ENCODE results near the gene IFNB1. TPM values are rescaled to one million over a fixed set of nuclear protein-coding genes. Genes with fewer than 3 reads are reported as not detected.

Gene IFNB1
- total RNA-seq, 2 donors from 2014 or later = not detected

GRCh38 chr9:21096901-21097255 is 19.1 kb upstream of the IFNB1 start:
- Mint-ChIP-seq H3K27ac (no peak overlapping the region), H3K4me1 (no peaks in the 10 kb centered on the region), H3K36me3 (ENCODE audit: low read depth) (no peaks in the 10 kb centered on the region), H3K27me3 (ENCODE audit: insufficient read depth) (no peaks in the 10 kb centered on the region), H3K9me3 (no peaks in the 10 kb centered on the region), H3K4me3 (no peak overlapping the region)
- WGBS, 2 experiments (ENCODE audit: insufficient coverage in 1 of 2, insufficient read length in 1 of 2) = 94% methylated on average over 2 of the region's 2 CpGs; no CpG with 5 or more reads in 1 of the 2 experiments
- H3K27ac ChIP-seq (ENCODE audit: low read depth, low read length) = no peak overlapping the region
- H3K4me3 ChIP-seq (ENCODE audit: low read length) = no peak overlapping the region
- no peaks in the 10 kb centered on the region for H3K27me3 ChIP-seq (ENCODE audit: control insufficient read depth, insufficient read depth, low read length, poor library complexity, severe bottlenecking)
- no peak overlapping the region for H3K9ac ChIP-seq (ENCODE audit: extremely low read depth, low read length, poor library complexity, severe bottlenecking)
- no peak for TF ChIP-seq CTCF (conservative IDR thresholded peaks at IDR 0.05)
- no peaks in the 10 kb centered on the region for H3K9me3 ChIP-seq (ENCODE audit: control insufficient read depth, low read length)
- DNase-seq = no peak
- H3K4me1 ChIP-seq (ENCODE audit: control insufficient read depth, insufficient read depth, low read length) = no peaks in the 10 kb centered on the region
- H3K36me3 ChIP-seq (ENCODE audit: control insufficient read depth, insufficient read depth, low read length) = no peaks in the 10 kb centered on the region

GRCh38 chr9:21096172-21096900 is 18.6 kb upstream of the IFNB1 start:
- H3K9ac ChIP-seq (ENCODE audit: extremely low read depth, low read length, poor library complexity, severe bottlenecking) = no peak overlapping the region
- Mint-ChIP-seq H3K27ac (no peak overlapping the region), H3K27me3 (ENCODE audit: insufficient read depth) (no peaks in the 10 kb centered on the region), H3K4me1 (no peaks in the 10 kb centered on the region), H3K4me3 (no peak overlapping the region), H3K9me3 (no peaks in the 10 kb centered on the region), H3K36me3 (ENCODE audit: low read depth) (no peaks in the 10 kb centered on the region)
- DNase-seq = no peak
- TF ChIP-seq CTCF (conservative IDR thresholded peaks at IDR 0.05) = no peak
- H3K27me3 ChIP-seq (ENCODE audit: control insufficient read depth, insufficient read depth, low read length, poor library complexity, severe bottlenecking) = no peaks in the 10 kb centered on the region
- 88 to 93% methylated on average over 5 to 6 of the region's 6 CpGs for WGBS, 2 experiments (ENCODE audit: insufficient coverage in 1 of 2, insufficient read length in 1 of 2)
- no peaks in the 10 kb centered on the region for H3K9me3 ChIP-seq (ENCODE audit: control insufficient read depth, low read length)
- H3K4me1 ChIP-seq (ENCODE audit: control insufficient read depth, insufficient read depth, low read length) = no peaks in the 10 kb centered on the region
- H3K36me3 ChIP-seq (ENCODE audit: control insufficient read depth, insufficient read depth, low read length) = no peaks in the 10 kb centered on the region
- H3K4me3 ChIP-seq (ENCODE audit: low read length) = no peak overlapping the region
- H3K27ac ChIP-seq (ENCODE audit: low read depth, low read length) = no peak overlapping the region

GRCh38 chr9:21095561-21095960 is 17.8 kb upstream of the IFNB1 start:
- Histone ChIP-seq H3K36me3 (ENCODE audit: control insufficient read depth, insufficient read depth, low read length) (no peaks in the 10 kb centered on the region), H3K4me3 (ENCODE audit: low read length) (no peak overlapping the region), H3K9ac (ENCODE audit: extremely low read depth, low read length, poor library complexity, severe bottlenecking) (no peak overlapping the region), H3K27ac (ENCODE audit: low read depth, low read length) (no peak overlapping the region), H3K27me3 (ENCODE audit: control insufficient read depth, insufficient read depth, low read length, poor library complexity, severe bottlenecking) (no peaks in the 10 kb centered on the region), H3K4me1 (ENCODE audit: control insufficient read depth, insufficient read depth, low read length) (no peaks in the 10 kb centered on the region), H3K9me3 (ENCODE audit: control insufficient read depth, low read length) (no peaks in the 10 kb centered on the region)
- H3K9me3 Mint-ChIP-seq = no peaks in the 10 kb centered on the region
- H3K27me3 Mint-ChIP-seq (ENCODE audit: insufficient read depth) = no peaks in the 10 kb centered on the region
- H3K36me3 Mint-ChIP-seq (ENCODE audit: low read depth) = no peaks in the 10 kb centered on the region
- no peaks in the 10 kb centered on the region for H3K4me1 Mint-ChIP-seq
- TF ChIP-seq CTCF (conservative IDR thresholded peaks at IDR 0.05) = no peak
- no peak for DNase-seq
- H3K27ac Mint-ChIP-seq = no peak overlapping the region
- no peak overlapping the region for H3K4me3 Mint-ChIP-seq

Data from endodermal cell (in vitro differentiated cells).